HCEC 1CT (cell line): ENCODE data around the gene ZNF827.

Experiments used
- DNase-seq: peaks from one replicate; pipeline ENCODE4 v3.0.0-alpha.2; 2017

Gene ZNF827

DNA sequence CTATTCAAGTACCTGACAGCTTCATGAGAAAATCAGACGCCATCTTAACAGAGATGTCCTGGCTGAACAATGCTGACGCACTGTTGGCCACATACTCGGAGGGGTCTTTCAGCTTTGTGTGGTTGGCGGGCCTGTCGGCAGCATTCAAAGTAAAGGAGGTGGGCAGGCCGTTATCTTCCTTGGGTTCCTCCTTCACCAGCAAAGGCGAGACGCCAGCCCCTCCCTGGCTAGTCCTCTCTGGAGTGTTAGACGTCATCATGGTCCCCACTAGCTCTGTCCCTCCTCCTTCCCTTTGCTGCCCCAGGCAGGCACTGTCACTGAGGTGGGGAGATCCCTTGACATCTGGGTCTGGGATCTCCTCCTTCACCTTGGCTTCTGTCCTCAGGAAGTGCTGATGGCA, 53.0 kb downstream of the ZNF827 start:
- DNase-seq, result no peak

DNA sequence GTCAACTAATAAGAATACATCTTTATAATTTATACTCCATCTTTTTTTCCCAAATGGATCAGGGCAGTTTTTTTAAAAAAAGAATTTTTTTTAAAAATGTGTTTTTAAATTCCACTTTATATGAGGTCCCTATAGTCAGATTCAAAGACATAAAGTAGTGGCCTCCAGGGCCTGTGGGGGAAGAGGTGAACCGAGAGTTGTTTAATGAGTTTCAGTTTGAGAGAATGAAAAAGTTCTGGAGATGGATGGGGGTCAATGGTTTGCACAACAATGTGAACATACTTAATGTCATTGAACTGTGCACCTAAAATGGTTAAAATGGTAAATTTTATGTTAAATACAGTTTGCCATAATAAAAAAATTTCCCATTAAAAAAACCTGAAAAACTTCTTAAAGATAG, 53.8 kb downstream of the ZNF827 start:
- no peak for DNase-seq

DNA sequence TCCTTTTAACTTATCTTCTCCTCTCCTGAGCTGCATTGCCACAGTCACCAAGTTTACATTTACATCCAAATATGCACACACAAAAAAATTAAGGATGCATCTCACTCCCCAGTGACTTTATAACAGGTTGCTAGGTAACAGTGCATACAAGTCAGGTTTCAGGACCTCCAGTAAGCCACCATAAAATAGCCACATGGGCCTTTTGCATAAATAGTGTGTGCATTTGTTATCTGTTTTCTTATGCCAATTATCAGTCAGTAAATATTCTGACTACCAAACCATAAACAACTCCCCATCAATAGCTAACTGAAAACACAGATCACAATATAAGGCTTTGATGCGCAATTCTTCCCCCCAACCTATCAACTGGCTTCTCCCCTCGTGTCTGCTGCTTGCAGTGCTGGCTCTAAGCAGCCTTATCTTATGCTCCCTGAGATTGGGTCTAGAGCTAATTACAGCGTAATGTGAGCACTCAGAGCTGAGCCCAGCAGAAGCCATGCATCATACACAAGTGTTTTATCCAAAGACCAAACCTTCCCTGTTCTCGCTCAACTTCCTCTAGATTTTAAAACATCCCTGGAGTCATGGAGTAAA, 55.4 kb downstream of the ZNF827 start:
- DNase-seq, result no peak

DNA sequence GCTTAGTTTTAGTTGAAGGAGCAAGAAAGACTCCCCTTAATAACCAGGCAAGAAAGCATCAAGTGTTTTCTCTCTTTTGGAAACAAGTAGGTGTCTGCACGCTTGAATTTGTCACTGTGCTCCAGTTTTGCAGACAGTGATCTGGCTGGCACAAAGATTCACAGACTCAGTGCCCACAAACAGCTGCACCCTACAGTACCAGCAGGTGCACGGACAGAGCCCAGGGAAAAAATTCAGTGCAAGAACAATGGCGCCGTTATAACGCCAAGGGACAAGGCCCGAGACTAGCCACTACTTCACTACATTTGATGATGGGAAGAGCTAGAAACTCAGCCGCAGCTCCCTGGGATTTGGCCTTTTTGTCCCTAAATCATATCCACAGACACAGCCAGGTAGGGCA, 56.0 kb downstream of the ZNF827 start:
- DNase-seq, result no peak

DNA sequence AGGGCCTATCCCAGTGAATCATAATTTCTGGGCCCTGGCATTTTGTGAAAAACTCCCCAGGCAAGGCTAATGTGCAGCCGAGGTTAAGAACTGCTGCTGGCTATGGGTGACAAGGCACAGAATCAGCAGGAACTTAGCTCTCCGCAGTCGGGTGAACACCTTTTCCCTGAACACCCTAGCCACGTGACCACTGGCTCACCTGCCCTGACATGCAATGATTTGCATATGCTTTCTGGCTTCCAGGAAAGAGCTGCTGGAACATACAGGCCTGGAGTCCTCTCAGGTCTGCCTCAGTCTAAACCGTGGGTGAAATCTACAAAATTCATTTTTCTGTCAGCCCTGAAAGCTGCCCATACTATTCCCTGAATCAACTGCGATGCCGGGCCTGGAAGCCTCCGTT, 56.6 kb downstream of the ZNF827 start:
- DNase-seq, result no peak

DNA sequence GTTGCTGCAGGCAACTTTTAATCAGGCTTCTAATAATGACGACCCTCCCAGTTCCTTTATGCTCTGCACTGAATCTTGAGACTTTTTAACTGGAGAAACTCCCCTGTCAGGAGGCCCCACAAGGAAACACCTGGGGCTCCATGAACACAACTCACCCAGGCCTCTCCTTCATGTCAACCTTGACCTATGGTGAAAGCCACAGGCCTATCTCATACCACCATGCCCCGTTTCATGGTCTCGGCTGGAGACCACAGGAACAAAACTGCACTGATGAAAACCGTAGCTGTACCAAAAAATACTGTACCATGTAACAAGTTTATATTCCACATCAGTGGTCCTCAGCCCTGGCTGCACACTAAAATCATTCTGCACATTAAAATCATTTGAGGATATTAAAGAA, 57.0 kb downstream of the ZNF827 start:
- no peak for DNase-seq

DNA sequence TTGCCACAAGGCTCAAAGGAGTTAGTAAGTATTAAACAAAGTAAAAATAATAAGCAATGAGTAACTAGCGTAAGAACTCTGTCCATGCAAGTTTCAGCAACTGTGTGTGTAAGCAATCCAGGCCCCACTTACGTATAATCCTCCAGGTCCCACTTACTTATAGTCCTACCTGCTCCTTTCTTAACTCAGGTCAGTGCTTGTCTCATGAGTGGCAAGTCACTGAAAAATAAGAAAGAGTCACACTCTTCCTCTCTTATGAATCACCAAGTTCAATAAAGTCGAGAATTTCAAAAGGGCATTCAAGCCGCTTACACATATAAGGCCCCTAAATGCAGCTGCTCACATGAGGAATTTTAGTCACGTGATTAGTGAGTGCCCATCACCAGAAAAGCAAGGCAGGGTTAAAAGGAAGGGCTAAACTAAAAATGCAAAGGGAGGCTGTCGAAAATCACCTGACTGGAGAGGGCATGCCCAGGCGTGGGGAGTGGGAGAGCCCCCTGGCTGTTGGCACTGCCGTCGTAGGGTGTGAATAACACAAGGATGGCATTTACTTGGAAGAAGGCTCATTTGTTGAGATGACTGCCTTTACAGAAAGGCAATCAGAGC, 58.2 kb downstream of the ZNF827 start:
- DNase-seq, result no peak

DNA sequence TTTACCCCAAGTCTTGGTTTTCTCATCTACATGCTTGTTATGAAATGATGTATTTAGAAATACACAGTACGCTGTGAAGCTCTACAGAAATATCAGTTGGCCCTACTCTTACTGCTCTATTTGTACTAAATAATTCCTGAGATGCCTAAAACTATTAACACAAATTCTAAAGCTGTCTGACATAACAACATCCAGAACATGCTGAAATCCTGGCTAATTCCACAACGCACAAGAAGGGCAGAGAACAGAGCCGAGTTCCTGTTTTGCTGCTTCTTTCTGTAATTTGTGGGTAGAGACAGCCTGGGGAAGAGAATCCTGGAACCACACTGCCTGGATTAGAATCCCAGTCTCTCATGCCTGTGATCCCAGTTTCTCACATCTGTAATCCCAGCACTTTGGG, 59.0 kb downstream of the ZNF827 start:
- no peak for DNase-seq

DNA sequence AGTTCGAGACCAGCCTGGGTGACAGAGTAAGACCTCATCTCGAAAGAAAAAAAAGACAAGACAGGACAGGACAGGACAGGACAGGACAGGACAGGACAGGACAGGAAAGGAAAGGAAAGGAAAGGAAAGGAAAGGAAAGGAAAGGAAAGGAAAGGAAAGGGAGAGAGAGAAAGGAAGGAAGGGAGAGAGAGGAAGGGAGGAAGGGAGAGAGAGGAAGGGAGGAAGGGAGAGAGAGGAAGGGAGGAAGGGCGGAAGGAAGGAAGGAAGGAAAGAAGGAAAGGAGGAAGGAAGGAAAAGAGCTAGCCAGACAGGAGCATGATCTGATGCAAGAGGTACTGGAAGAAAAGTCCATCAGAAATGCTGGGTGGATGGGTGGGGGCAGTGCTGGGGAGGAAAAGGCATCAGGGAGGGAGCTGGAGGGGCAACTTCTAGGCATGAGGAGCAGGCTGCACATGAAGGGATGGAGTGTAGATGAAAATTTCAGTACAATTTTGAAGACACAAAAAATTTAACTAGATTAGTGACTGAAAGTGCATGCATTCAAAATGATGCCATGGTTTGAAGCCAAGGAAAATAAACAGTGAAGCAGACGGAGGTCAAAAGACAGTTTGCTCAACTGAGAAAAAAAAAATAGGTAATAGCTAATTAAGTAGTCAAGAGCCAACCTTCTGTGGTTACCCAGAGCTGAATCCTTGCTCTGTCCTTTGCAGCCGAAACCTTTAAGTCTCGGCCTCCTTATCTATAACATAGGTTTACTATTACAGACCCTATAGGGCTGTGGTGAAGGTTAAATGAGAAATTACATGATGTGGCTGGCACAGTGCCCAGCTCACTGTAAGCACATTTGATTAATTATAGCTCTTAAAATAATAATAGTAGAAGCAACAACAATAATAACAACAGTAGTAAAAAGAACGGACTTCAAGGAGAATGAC, 59.9 kb downstream of the ZNF827 start:
- DNase-seq, result peak; percentile 45

DNA sequence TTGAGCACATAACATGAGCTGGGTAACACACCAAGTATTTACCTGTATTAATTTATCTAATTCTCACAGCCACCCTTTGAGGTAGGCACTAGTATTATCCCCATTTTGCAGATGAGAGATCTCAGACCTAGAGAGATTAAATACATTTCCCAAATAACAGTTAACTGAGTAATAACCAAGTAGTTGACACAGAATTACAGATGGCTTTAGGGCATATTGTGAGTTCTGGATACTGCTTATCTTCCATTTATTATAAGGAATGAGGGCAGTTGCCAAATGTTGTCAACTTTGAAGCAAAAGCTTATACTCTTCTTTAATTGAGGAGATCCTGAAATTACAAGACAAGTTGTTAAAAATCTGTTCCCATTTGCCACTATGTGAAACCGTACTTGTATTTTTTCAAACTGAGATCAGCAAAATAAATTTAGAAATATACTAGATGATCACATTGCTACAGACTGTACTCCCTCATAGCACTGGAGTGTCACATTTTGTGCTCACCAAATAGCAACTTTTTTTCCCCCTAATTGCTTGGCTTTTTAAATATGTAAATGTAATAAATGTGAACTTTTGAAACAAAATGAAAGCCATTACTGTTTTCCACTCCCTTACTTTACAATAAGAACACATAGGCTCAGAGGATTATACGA, 62.0 kb downstream of the ZNF827 start:
- DNase-seq, result no peak

DNA sequence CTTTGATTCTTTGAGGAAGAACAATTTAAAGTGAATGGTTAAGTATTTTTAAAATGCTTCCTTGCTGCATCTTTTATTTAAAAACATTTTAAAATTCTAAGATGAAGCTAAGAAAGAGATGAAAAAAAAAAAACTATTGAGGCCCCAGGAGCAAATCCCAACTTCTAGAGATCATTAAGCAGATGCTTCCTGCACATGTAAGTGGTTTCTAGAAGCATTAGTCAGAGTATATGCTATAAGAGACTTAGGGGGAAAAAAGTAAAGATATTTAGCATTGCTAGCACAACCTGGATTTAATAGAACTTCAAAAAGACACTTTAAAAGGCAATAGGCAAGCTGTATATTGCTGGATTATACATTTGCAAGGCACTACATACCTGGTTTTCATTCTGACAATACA, 64.7 kb downstream of the ZNF827 start:
- no peak for DNase-seq

DNA sequence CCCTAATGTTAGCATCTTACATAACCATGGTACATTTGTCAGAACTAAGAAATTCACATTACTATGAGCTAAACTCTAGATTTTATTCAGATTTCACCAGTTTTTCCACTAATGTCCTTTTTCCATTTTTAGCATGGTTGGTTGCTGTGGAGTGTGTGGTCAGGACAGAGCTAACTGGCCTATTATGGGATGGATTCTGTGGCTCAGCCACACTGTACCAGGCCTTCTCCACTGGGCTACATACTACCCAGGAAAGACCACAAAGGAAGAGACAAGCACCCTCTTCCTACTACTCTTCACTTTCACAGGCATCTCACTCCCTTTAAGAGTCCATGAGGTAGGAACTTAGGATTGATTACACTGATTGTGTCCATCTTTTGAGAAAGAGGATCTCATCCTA, 67.4 kb downstream of the ZNF827 start:
- no peak for DNase-seq

DNA sequence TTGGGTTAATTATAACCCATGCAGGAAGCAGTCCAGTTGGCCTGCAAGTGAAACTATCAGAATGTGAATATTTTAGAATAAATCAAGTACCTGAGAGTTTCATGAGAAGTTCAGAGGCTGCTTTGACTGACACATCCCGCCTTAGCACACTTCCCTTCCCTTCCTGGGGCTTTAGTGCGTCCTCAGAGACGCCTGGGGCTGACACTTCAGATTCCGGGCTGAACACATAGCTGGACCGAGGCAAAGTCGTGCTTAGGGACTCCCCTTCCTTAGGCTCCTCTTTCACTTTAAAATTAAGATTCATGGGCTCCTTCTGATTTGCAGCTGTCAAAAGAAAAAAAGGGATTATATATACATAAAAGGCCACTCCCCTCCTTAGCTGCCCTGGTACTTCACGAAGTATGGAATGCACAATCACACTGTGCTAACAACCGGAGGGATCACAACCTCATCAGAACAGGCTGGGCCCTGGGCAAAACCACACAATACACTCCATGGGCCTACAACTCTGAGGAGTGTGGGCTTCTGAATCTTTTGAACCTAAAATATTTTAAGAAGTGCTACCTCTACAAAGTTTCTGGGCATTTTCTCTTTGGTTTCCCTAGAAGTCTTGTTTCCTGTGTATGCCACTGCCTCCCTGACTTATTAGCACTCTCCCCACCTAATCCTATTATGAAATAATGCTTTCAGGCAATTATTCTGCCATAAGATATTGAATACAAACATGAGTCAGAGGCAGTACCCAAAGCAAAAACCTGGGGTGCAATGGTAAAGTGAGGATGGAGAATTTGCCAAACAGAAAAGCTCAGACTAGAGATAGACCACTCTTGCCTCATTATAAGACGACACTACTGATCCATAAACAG, 68.2 kb downstream of the ZNF827 start:
- no peak for DNase-seq

DNA sequence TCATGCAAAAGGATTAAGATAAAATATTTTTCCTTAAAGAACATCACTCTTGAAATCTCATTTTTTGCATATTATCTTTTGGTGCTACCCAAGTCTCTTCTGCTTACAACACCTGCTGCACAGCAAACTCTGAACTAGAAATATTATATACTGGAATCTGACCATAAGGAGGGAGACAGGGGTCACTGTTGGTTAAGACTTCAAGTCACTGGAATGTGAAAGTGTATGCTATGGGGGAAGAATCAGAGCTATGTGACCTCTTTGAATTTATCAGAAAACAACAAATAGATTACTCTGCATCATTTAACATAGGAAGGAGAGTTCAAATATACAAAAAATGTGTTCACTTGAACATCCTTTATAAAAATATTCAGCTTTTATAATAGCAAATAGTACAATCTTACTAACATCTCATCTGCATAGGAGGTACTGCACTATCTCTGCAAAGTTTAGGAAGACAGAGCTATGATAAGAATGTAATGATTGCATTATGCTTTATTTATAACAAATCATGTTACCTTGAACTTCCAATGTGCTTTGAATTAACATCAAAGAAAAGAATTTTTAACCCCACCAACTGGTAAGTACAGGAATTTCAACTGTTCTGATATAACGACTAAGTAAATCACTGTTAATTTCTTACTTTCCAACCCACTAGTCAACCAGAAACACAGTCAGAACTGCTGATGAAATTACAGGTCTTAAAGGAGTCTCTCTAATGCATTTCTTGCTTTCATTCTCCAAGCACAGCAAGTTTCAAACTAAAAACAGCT, 69.8 kb downstream of the ZNF827 start:
- DNase-seq, result peak; percentile 2

DNA sequence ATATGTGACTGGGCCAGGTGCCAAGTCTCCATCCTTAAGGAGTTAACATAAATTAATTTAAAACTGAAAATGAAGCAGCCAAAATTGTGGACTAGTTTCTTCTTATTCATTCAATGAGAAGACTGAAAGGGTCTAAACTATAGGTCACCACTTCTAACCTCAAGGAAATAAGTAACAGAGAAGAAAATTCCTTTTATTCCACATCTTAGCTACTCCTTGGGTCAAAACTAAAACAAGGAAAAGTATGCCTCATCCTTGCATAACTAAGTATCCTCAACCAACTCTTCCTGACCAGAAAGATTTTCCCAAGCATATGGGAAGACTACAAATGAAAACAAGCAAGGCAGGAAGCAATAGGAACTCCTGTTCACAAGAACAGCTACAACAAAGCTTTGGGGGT, 71.2 kb downstream of the ZNF827 start:
- DNase-seq, result no peak

DNA sequence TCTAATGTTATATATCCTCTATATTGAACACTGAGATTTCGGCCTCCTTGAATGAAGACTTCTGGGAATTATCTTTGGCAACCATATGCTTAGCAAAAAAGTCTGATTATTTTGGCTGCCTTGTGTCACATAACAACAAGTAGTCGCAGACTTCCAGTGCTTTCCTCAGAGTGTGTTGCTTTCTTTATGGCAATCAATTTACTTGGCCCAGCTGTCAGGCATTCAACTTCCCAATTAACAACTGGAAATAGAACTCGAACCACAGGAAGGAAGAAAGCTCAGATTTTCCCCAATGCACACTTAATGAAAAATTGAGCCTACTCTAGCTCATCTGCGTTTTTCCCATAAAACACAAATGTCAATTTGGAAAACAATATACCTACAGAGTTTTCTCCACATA, 71.6 kb downstream of the ZNF827 start:
- no peak for DNase-seq

DNA sequence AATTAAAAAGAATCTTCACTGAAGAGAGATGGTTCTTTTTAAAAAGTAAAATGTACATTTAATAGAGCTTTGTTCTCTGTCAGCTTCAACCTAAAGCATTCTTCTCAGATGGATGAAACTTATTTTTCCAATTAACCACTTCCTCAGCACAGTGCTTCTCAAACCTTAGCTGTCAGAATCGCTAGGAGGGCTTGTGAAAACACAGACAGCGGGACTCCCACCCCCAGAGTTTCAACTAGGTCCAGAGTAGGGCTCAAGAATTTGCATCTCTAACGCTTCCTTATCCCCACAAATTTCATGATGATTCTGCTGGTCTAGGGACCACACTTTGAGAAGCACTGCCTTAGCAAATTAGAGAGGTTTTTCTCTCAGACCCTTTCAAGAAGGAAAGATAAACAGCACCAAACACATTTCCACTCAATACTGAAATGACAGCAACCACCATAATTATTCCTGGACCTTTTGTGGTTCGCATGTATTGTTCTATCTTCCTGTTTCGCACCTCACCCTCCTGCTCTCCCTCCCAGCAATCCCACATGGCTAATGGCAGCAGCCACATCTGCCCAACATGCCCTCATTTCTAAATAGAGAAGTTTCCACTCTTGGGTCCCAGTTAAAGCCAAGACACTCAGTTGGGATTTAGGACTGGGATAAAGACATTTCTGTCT, 73.2 kb downstream of the ZNF827 start:
- DNase-seq, result no peak

DNA sequence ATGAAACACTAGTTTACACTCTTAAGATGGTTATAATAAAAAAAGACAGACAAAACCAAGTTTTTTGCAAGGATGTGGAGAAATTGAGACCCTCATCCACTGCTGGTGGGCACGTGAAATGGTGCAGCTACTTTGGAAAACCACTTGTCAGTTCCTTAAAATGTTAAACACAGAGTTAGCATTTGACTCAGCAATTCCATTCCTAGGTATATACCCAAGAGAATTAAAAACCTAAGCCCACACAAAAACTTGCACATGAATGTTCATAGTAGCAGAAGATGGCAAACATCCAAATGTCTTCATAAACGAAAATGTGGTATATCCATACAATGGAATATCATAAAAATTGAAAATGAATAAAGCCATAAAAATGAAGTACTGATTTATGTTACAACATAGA, 75.4 kb downstream of the ZNF827 start:
- no peak for DNase-seq

DNA sequence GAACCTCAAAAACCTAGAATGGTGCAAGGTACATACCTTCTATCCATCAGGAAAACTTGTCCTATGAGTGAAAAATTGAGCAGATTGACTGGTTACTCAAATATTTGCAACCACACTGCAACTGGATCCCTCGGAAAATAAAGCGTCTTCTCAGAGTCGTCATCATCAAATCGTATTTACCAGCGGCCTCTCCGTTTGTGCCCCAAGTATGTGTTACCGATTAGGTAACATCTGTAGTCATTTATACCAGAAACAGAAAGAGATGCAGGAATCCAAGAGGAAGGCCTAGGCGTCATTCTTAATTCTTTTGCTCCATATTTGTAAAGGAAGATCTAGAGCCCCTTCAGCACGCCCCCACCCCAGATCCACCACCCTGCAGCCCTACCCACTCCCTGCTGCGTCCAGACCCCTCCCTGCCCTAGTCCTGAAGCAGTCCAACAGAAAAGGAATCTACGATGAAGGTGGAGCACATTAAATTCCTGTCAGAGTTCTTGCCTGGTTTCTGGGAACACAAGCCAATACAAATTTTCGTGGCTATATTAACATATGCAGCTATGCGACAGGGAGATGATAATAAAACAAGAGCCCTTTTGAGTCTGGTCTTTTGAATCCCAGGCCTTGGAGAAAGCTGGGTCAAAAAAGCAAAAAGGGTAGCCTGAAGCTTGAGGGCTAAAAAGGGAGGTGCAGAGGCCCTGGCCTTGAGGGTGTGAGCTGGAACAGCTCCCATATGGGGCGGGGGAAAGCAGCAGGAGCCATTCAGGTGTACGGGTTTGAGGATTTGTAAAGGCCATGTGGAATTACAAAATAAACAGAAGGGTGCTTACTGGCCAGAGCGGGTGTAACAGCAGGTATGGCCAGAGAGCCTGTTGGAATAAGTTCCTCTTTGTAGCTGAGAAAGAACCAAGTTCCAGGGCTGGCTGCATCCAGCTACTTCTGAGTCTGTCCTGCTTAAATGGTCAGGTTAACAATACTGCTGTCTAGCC, 77.0 kb downstream of the ZNF827 start:
- DNase-seq, result no peak

DNA sequence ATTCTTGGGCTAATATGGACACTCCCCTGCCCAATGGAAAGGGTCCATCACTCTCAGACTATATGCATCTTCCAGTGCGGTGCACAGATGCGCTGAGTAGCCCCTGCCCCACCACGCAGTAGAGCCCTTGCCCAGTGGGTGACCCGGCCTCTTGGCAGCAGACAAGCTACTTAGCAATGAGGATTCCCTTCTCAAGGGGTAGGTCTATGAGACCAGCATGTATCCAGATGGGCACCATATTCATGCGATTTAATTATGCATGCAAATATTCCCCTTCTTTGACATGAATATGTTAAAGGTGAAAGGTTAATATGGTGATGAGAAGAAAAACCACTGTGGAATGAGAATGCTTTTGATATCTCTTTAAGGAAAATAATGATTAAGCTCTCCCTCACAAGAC, 77.7 kb downstream of the ZNF827 start:
- DNase-seq, result no peak
